SU-DHL-6 (cell line): ENCODE data around the gene DLX5.

Experiments
- H2AFZ ChIP-seq: fragments of 200-600 bp; sonication (generic); 2 replicates; pipeline ENCODE4 v1.6.1; 2014; ENCODE audit warnings: low read depth, mild to moderate bottlenecking, moderate library complexity, mixed read lengths, antibody characterized with exemption, low read length; ENCODE audit not compliant: severe bottlenecking
- H3F3A ChIP-seq: fragments of 200-600 bp; shearing (Covaris generic); 2 replicates; pipeline ENCODE4 v1.6.0; 2016; ENCODE audit warnings: antibody characterized with exemption, mild to moderate bottlenecking; ENCODE audit not compliant: insufficient read depth
- H3K27ac ChIP-seq: fragments of 200-600 bp; sonication (generic); 2 replicates; pipeline ENCODE4 v1.5.1; 2016; ENCODE audit warnings: low read depth, mild to moderate bottlenecking, low read length, moderate library complexity, mixed read lengths
- H3K27me3 ChIP-seq: fragments of 200-600 bp; sonication (generic), shearing (Covaris generic); 2 replicates; pipeline ENCODE4 v1.6.0; 2014; ENCODE audit warnings: mild to moderate bottlenecking, low read length
- H3K36me3 ChIP-seq: fragments of 200-600 bp; sonication (generic); 2 replicates; pipeline ENCODE4 v1.6.1; 2014; ENCODE audit warnings: mild to moderate bottlenecking, low read length, mixed read lengths
- H3K4me2 ChIP-seq: fragments of 300-600, 200-600 bp; shearing (Covaris generic), sonication (generic); 2 replicates; pipeline ENCODE4 v1.6.0; 2014; ENCODE audit warnings: low read length, low read depth, mild to moderate bottlenecking; ENCODE audit not compliant: poor library complexity, severe bottlenecking
- H3K4me3 ChIP-seq: fragments of 200-600 bp; sonication (generic); 2 replicates; pipeline ENCODE4 v1.5.1; 2014; ENCODE audit warnings: antibody characterized with exemption, low read length, mild to moderate bottlenecking, mixed read lengths; ENCODE audit not compliant: insufficient read depth, poor library complexity, severe bottlenecking
- H3K79me2 ChIP-seq: fragments of 200-600 bp; sonication (generic); 2 replicates; pipeline ENCODE4 v1.6.1; 2014; ENCODE audit warnings: mild to moderate bottlenecking, low read length, moderate library complexity; ENCODE audit not compliant: insufficient read depth
- H3K9ac ChIP-seq: fragments of 200-600 bp; sonication (generic); 2 replicates; pipeline ENCODE4 v1.7.0; 2014; ENCODE audit warnings: mild to moderate bottlenecking, low read length
- H3K9me2 ChIP-seq: fragments of 200-600 bp; sonication (generic); replicated peaks from 2 replicates; pipeline ENCODE4 v1.6.1; 2014; ENCODE audit warnings: low read length; ENCODE audit not compliant: insufficient read depth
- H3K9me3 ChIP-seq: fragments of 200-600 bp; sonication (generic); 2 replicates; pipeline ENCODE4 v1.6.1; 2014; ENCODE audit warnings: low read length, mixed read lengths; ENCODE audit not compliant: insufficient read depth
- H4K20me1 ChIP-seq: fragments of 200-600 bp; sonication (generic); 2 replicates; pipeline ENCODE4 v1.6.1; 2014; ENCODE audit warnings: low read depth, mild to moderate bottlenecking, antibody characterized with exemption, low read length, moderate library complexity, mixed read lengths
- EZH2phosphoT487 ChIP-seq: fragments of 200-600 bp; sonication (generic), shearing (Covaris generic); conservative IDR thresholded peaks from 2 replicates; pipeline ENCODE4 v1.6.1; 2018; ENCODE audit warnings: mild to moderate bottlenecking, antibody characterized with exemption, low read length, moderate library complexity, mixed read lengths
- TF ChIP-seq, protein P1 (sequence below): fragments of 200-600 bp; sonication (generic); IDR thresholded peaks from one replicate; pipeline ENCODE4 v1.5.1; 2017; ENCODE audit warnings: antibody characterized with exemption, mild to moderate bottlenecking, low read length, moderate library complexity; ENCODE audit not compliant: insufficient read depth, poor library complexity, severe bottlenecking

DLX5 gene

DNA sequence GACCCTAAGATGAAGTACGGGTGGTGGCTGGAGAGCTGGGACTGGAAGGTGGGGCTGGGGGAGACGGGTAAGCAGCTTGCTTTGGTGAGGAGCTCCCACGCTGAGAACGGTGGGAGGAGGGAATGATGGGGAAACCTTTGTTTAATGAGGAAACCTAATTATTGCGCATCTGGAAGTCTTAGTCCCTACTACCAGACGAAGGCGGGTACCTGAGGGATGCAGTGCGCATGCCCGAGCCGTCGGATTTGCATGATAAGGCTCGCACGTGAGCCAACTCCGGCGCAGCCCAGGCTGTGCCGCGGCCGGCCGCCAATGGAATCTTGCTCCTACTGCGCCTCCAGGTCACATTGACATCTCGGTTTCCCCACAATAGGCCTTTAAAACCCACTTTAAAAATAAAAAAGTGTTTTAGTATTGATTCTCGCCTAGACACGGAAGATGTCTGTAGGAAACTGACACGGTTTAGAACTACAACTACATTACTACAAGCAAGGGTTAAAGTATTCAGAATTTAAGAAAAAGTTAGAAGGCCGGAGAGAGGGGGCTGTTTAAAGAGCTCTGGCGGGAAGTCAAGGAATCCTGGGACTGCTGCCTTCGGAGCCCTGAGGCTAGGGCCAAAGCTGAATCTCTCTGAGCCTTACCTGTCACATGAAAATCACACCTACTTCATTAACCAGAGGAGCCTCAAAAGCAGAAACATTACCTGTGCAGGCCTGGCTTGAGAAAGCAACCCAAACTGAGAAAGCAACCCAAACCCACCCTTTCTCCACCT lies 31.4 kb downstream of the DLX5 start:
- no peak overlapping the region for H3K27ac ChIP-seq
- no peaks in the 10 kb centered on the region for H3K9me2 ChIP-seq
- no peaks in the 10 kb centered on the region for H3K36me3 ChIP-seq
- H3K4me2 ChIP-seq, result no peak overlapping the region
- no peaks in the 10 kb centered on the region for H3K27me3 ChIP-seq
- H3K9me3 ChIP-seq, result no peaks in the 10 kb centered on the region
- H3K79me2 ChIP-seq, result no peaks in the 10 kb centered on the region
- H3F3A ChIP-seq, result no peaks in the 10 kb centered on the region
- H3K4me3 ChIP-seq, result no peak overlapping the region
- H3K9ac ChIP-seq, result no peak overlapping the region
- no peaks in the 10 kb centered on the region for H4K20me1 ChIP-seq
- H2AFZ ChIP-seq, result no peak overlapping the region
- TF ChIP-seq, protein P1, sequence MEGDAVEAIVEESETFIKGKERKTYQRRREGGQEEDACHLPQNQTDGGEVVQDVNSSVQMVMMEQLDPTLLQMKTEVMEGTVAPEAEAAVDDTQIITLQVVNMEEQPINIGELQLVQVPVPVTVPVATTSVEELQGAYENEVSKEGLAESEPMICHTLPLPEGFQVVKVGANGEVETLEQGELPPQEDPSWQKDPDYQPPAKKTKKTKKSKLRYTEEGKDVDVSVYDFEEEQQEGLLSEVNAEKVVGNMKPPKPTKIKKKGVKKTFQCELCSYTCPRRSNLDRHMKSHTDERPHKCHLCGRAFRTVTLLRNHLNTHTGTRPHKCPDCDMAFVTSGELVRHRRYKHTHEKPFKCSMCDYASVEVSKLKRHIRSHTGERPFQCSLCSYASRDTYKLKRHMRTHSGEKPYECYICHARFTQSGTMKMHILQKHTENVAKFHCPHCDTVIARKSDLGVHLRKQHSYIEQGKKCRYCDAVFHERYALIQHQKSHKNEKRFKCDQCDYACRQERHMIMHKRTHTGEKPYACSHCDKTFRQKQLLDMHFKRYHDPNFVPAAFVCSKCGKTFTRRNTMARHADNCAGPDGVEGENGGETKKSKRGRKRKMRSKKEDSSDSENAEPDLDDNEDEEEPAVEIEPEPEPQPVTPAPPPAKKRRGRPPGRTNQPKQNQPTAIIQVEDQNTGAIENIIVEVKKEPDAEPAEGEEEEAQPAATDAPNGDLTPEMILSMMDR, result no peak

DNA sequence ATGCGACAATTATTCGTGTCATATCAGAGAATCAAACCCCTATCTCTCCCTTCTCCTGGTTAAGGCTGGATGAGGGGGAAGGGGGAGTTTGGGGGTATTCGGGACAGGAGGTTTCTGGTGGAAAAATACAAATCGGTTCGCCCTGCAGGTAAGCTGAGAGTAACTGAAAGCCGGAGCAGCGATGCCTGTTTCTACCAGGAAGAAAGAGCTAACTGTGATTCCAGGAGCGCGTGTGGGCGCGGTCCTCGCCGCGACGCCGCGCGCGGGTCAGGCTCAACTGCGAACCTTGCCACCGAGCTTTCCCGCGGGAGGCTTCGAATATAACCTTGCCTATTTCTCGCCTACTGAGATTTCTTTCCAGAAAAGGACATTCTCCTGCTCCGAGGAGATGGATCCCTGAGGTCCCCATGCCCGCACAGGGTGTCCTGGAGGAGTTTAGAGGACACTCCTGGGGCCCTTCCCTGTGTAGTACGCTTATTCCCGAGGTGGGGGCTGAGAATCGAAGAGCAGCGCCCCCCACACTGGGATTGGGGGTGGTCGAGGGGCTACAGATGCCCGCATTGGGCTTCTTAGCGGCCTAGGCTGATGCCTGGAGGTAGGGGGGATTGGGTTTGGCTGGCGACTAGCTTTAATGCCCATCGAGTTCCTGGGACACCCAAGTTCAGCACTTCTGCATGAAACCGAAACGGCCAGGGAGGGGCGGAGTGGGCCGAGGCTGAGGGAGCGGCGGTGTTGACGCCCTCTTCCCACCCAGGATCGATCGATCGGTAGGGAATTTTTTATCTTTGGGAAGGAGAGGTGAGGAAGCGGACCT lies 32.2 kb downstream of the DLX5 start:
- no peak overlapping the region for H3K9ac ChIP-seq
- no peaks in the 10 kb centered on the region for H4K20me1 ChIP-seq
- no peaks in the 10 kb centered on the region for H3K36me3 ChIP-seq
- H3K27ac ChIP-seq, result no peak overlapping the region
- no peak for TF ChIP-seq EZH2phosphoT487
- TF ChIP-seq, protein P1, result no peak
- H3K4me3 ChIP-seq, result no peak overlapping the region
- no peaks in the 10 kb centered on the region for H3K9me3 ChIP-seq
- no peaks in the 10 kb centered on the region for H3K9me2 ChIP-seq
- no peak overlapping the region for H2AFZ ChIP-seq
- no peaks in the 10 kb centered on the region for H3K27me3 ChIP-seq
- H3K79me2 ChIP-seq, result no peaks in the 10 kb centered on the region
- no peak overlapping the region for H3K4me2 ChIP-seq
- H3F3A ChIP-seq, result no peaks in the 10 kb centered on the region

DNA sequence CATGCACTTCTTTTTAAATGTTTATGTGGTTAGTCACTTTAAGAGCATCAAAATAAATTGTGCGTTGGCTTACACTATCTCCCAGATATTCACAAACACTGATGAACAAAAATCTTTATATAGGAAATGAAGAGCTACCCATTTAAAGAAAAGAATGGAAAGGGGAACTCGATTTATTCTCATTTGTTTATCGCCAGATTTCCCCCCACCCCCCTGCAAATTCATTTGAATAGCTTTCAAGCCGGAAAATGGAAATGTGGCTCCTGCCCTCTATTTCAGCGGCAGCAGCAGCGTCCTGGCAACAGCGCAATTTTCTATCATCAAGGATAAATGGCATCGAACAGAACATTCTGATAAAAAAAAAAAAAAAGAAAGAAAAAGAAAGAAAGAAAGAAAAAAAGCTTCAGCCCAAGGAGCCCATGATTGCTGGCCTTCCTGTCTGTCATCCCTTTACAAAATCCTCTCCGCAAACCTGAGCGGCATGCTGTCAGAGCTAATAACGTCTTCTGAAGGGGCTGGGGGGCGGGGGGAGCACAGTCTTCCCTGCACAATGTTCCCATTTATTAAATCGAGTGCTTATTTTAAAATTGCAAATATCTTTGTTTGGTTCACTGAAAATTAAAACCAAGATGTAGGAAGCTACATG lies 33.0 kb downstream of the DLX5 start:
- Histone ChIP-seq H3K9me2 (no peaks in the 10 kb centered on the region), H3K79me2 (no peaks in the 10 kb centered on the region), H3K27ac (no peak overlapping the region), H3K27me3 (no peaks in the 10 kb centered on the region), H4K20me1 (no peaks in the 10 kb centered on the region), H3K4me3 (no peak overlapping the region), H3K4me2 (no peak overlapping the region), H3F3A (no peaks in the 10 kb centered on the region), H2AFZ (no peak overlapping the region), H3K36me3 (no peaks in the 10 kb centered on the region), H3K9ac (no peak overlapping the region), H3K9me3 (no peaks in the 10 kb centered on the region)
- TF ChIP-seq EZH2phosphoT487, result no peak
- TF ChIP-seq, protein P1, result no peak
